RWPE2 (cell line): ENCODE data around the gene CERT1.

Source experiments
- ATAC-seq: fragments of 200-7000 bp; cut with Tn5 transposase; 3 replicates; pipeline ENCODE4 v1.9.1; 2021; ENCODE audit warnings: low read depth
- DNase-seq: peaks from one replicate; pipeline ENCODE4 v3.0.0-alpha.2; 2020; ENCODE audit warnings: low spot score
- H3K27ac ChIP-seq: fragments of 450-650 bp; 2 replicates; pipeline ENCODE4 v1.5.1; 2017; ENCODE audit warnings: mild to moderate bottlenecking; ENCODE audit not compliant: poor library complexity, severe bottlenecking
- H3K27me3 ChIP-seq: fragments of 250-450 bp; sonication (Bioruptor Pico); 2 replicates; pipeline ENCODE4 v1.5.1; 2021; ENCODE audit warnings: mild to moderate bottlenecking, moderate library complexity; ENCODE audit not compliant: insufficient read depth, poor library complexity, severe bottlenecking
- H3K36me3 ChIP-seq: fragments of 250-450 bp; sonication (Bioruptor Pico); 2 replicates; pipeline ENCODE4 v1.5.1; 2020; ENCODE audit warnings: low read depth, mild to moderate bottlenecking, moderate library complexity
- H3K4me1 ChIP-seq: fragments of 250-450 bp; sonication (Bioruptor Pico); 2 replicates; pipeline ENCODE4 v1.5.1; 2021; ENCODE audit warnings: mild to moderate bottlenecking, moderate library complexity; ENCODE audit not compliant: insufficient read depth, poor library complexity, severe bottlenecking
- H3K4me3 ChIP-seq: fragments of 250-450 bp; sonication (Bioruptor Pico); 2 replicates; pipeline ENCODE4 v1.5.1; 2021; ENCODE audit warnings: mild to moderate bottlenecking, moderate library complexity; ENCODE audit not compliant: severe bottlenecking
- H3K9me3 ChIP-seq: fragments of 250-450 bp; sonication (Bioruptor Pico); 2 replicates; pipeline ENCODE4 v1.5.1; 2021; ENCODE audit warnings: mild to moderate bottlenecking, moderate library complexity; ENCODE audit not compliant: severe bottlenecking
- TF ChIP-seq, protein P1 (sequence below): fragments of 450-650 bp; IDR thresholded peaks from one replicate; pipeline ENCODE4 v1.5.1; 2017; ENCODE audit warnings: mild to moderate bottlenecking, moderate library complexity; ENCODE audit not compliant: poor library complexity, severe bottlenecking

The CERT1 gene

DNA sequence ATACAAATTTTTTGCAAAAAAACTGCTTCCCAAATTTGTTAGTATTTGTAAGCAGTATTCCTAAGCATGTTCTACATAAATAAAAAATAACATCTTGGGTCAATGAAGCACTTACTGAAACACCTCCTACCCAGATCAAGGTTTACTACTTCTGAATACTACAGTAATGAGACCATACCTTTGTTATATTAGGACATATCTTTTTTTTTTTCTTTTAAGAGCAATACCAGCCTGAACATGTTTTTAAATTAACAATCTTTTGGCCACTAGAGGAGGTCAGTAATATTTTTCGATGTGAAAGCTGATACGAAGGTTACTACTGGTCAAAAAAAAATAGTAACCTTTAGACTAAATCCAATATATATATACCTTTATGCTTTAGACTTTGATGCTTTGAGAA lies 72.7 kb downstream of the CERT1 start:
- TF ChIP-seq, protein P1, sequence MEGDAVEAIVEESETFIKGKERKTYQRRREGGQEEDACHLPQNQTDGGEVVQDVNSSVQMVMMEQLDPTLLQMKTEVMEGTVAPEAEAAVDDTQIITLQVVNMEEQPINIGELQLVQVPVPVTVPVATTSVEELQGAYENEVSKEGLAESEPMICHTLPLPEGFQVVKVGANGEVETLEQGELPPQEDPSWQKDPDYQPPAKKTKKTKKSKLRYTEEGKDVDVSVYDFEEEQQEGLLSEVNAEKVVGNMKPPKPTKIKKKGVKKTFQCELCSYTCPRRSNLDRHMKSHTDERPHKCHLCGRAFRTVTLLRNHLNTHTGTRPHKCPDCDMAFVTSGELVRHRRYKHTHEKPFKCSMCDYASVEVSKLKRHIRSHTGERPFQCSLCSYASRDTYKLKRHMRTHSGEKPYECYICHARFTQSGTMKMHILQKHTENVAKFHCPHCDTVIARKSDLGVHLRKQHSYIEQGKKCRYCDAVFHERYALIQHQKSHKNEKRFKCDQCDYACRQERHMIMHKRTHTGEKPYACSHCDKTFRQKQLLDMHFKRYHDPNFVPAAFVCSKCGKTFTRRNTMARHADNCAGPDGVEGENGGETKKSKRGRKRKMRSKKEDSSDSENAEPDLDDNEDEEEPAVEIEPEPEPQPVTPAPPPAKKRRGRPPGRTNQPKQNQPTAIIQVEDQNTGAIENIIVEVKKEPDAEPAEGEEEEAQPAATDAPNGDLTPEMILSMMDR = peak; percentile 43
- peaks cover 2% of the 10 kb centered on the region for H3K9me3 ChIP-seq
- DNase-seq (no peak), ATAC-seq (peak; percentile 58; the same call in 2 of the 3 replicates)
- H3K4me3 ChIP-seq = no peak overlapping the region
- H3K27me3 ChIP-seq = no peaks in the 10 kb centered on the region
- H3K36me3 ChIP-seq = no peaks in the 10 kb centered on the region
- peaks cover 8% of the 10 kb centered on the region for H3K4me1 ChIP-seq
- H3K27ac ChIP-seq = no peak overlapping the region

- no peak for DNase-seq
- Histone ChIP-seq H3K4me3 (no peak overlapping the region), H3K4me1 (peaks cover 8% of the 10 kb centered on the region), H3K9me3 (no peaks in the 10 kb centered on the region), H3K36me3 (no peaks in the 10 kb centered on the region), H3K27ac (no peak overlapping the region), H3K27me3 (no peaks in the 10 kb centered on the region)
- TF ChIP-seq, protein P1 = no peak
- ATAC-seq = no peak
These were observed 76.3 kb downstream of the CERT1 start for GRCh38 chr5:75435096-75435495.

DNA sequence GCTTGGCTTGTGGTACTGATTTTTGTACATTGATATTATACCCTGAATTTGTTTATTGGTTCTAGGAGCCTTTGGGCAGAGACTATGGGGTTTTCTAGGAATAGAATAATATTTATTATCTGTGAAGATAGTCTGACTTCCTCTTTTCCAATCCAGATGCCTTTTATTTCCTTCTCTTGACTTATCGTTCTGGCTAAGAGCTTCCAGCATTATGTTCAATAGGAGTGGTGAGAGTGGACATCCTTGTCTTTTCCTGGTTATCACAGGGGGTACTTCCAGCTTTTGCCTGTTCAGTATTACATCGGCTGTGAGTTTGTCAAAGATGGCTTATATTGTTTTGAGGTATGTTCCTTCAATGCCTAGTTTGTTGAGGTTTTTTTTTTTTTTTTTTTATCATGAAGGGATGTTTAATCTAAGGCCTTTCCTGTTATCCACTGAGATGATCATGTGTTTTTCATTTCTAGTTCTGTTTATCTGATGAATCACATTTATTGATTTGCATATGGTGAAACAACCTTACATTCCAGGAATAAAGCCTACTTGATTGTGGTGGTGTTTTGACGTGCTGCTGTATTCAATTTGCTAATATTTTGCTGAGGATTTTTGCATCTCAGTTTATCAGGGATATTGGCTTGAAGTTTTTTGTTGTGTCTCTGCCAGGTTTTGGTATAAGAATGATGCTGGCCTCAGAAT lies 77.5 kb downstream of the CERT1 start:
- Histone ChIP-seq H3K4me1 (peaks cover 6% of the 10 kb centered on the region), H3K27me3 (no peaks in the 10 kb centered on the region), H3K36me3 (no peaks in the 10 kb centered on the region), H3K9me3 (no peaks in the 10 kb centered on the region), H3K27ac (no peak overlapping the region), H3K4me3 (no peak overlapping the region)
- TF ChIP-seq, protein P1 = no peak
- DNase-seq (no peak), ATAC-seq (no peak)

- Histone ChIP-seq H3K4me1 (no peaks in the 10 kb centered on the region), H3K4me3 (no peak overlapping the region), H3K36me3 (peaks cover 54% of the 10 kb centered on the region), H3K9me3 (no peaks in the 10 kb centered on the region), H3K27me3 (no peaks in the 10 kb centered on the region), H3K27ac (no peak overlapping the region)
- DNase-seq = no peak
- ATAC-seq = no peak
- TF ChIP-seq, protein P1 = no peak
These were observed 97.2 kb downstream of the CERT1 start for GRCh38 chr5:75414241-75414640.
